H1 (cell line): ENCODE data around the gene ASCL2. TPM values are rescaled to one million over a fixed set of nuclear protein-coding genes. Genes with fewer than 3 reads are reported as not detected.

Experiments used
- CTCF ChIA-PET: fragments of 300-600 bp; sonication (Branson Sonifier 250); formaldehyde crosslinking; loops from one replicate; lab custom pipeline; 2021; ENCODE audit not compliant: partially characterized antibody; lab: Charles Lee
- POLR2A ChIA-PET: fragments of 300-600 bp; sonication (Branson Sonifier 250); formaldehyde crosslinking; loops from one replicate; lab custom pipeline; 2021; ENCODE audit warnings: inconsistent platforms; ENCODE audit not compliant: partially characterized antibody; lab: Charles Lee
- DNase-seq, 2 experiments: peaks; one replicate each; pipeline versions ENCODE4 v3.0.0 to v3.0.0-alpha.2; 2010 to 2022; ENCODE audit warnings: low spot score in 2 of 2, low read depth in 1 of 2, mixed read lengths in 1 of 2
- FAIRE-seq: peaks from 2 replicates; lab custom pipeline; 2011; peaks lifted over from hg19 to GRCh38; lab: Jason Lieb, UNC
- H2AFZ ChIP-seq: 2 replicates; pipeline ENCODE4 v1.8.1; 2012; ENCODE audit warnings: low read length, inconsistent platforms
- H2AK5ac ChIP-seq: 2 replicates; pipeline ENCODE4 v1.6.1; 2013; ENCODE audit warnings: low read depth, low read length
- H2BK120ac ChIP-seq: replicated peaks from 2 replicates; pipeline ENCODE3; 2013; ENCODE audit warnings: low read depth, low read length, inconsistent platforms
- H2BK12ac ChIP-seq: 2 replicates; pipeline ENCODE4 v1.6.1; 2013; ENCODE audit warnings: low read depth, low read length
- H2BK15ac ChIP-seq: 2 replicates; pipeline ENCODE4 v1.6.1; 2013; ENCODE audit warnings: low read length
- H2BK20ac ChIP-seq: 2 replicates; pipeline ENCODE4 v1.6.1; 2013; ENCODE audit warnings: low read length
- H2BK5ac ChIP-seq: 2 replicates; pipeline ENCODE4 v1.6.1; 2013; ENCODE audit warnings: low read depth, low read length
- H3K14ac ChIP-seq: 2 replicates; pipeline ENCODE4 v1.6.1; 2013; ENCODE audit warnings: inconsistent platforms; ENCODE audit not compliant: insufficient read length
- H3K18ac ChIP-seq: 2 replicates; pipeline ENCODE4 v1.6.1; 2013; ENCODE audit warnings: low read length; ENCODE audit errors: extremely low read depth
- H3K23ac ChIP-seq: 2 replicates; pipeline ENCODE4 v1.6.1; 2013; ENCODE audit warnings: inconsistent platforms; ENCODE audit not compliant: insufficient read length
- H3K23me2 ChIP-seq: 2 replicates; pipeline ENCODE4 v1.6.1; 2013; ENCODE audit warnings: low read depth, low read length
- H3K27ac ChIP-seq: 2 replicates; pipeline ENCODE4 v1.6.1; 2011; ENCODE audit warnings: low read depth, low read length, inconsistent platforms
- H3K27me3 ChIP-seq, 4 experiments: replicated peaks in 1 of 4; 1 replicate in 1 of 4; 2 replicates in 3 of 4; pipeline versions ENCODE4 v1.6.1 to v1.8.1; 2011 to 2013; ENCODE audit warnings: low read length in 3 of 4, mild to moderate bottlenecking in 3 of 4, inconsistent platforms in 2 of 4, mixed read lengths in 2 of 4, moderate library complexity in 1 of 4; ENCODE audit not compliant: control insufficient read depth in 3 of 4, insufficient read depth in 3 of 4; ENCODE audit errors: extremely low read depth in 1 of 4
- H3K36me3 ChIP-seq, 4 experiments: 2 replicates each; pipeline versions ENCODE4 v1.6.1 to v1.8.1; 2011 to 2013; ENCODE audit warnings: mild to moderate bottlenecking in 4 of 4, low read length in 3 of 4, moderate library complexity in 2 of 4, control low read depth in 1 of 4, inconsistent platforms in 1 of 4; ENCODE audit not compliant: insufficient read depth in 4 of 4, control insufficient read depth in 2 of 4
- H3K4ac ChIP-seq: replicated peaks from 2 replicates; pipeline ENCODE3; 2013; ENCODE audit warnings: low read length, low read depth, mixed read lengths, inconsistent platforms; ENCODE audit not compliant: insufficient read length
- H3K4me1 ChIP-seq, 4 experiments: replicated peaks in 1 of 4; 1 replicate in 1 of 4; 2 replicates in 3 of 4; pipeline versions ENCODE4 v1.6.1 to v1.8.1; 2011 to 2013; ENCODE audit warnings: low read length in 3 of 4, inconsistent platforms in 2 of 4, mixed read lengths in 1 of 4; ENCODE audit not compliant: insufficient read depth in 4 of 4, control insufficient read depth in 3 of 4
- H3K4me2 ChIP-seq, 2 experiments: 2 replicates each; pipeline versions ENCODE4 v1.6.1 to v1.8.1; 2011 to 2013; ENCODE audit warnings: low read depth in 2 of 2, low read length in 2 of 2, control low read depth in 1 of 2, inconsistent platforms in 1 of 2, mild to moderate bottlenecking in 1 of 2; ENCODE audit not compliant: insufficient read depth in 1 of 2
- H3K4me3 ChIP-seq, 4 experiments: fragments of 200-600, 300-600 bp in 1 of 4; sonication (generic), shearing (Covaris generic), sonication (Bioruptor Twin) in 1 of 4; 2 replicates each; pipeline versions ENCODE4 v1.5.1 to v1.8.1; 2011 to 2016; ENCODE audit warnings: low read length in 4 of 4, low read depth in 3 of 4, control low read depth in 2 of 4, inconsistent platforms in 2 of 4, mild to moderate bottlenecking in 2 of 4, mixed read lengths in 1 of 4, moderate library complexity in 1 of 4; ENCODE audit not compliant: insufficient read depth in 2 of 4; ENCODE audit errors: extremely low read depth in 1 of 4
- H3K56ac ChIP-seq: replicated peaks from 2 replicates; pipeline ENCODE3; 2013; ENCODE audit warnings: low read depth, mild to moderate bottlenecking, mixed read lengths, low read length, inconsistent platforms; ENCODE audit not compliant: insufficient read length
- H3K79me1 ChIP-seq: 2 replicates; pipeline ENCODE4 v1.6.1; 2013; ENCODE audit warnings: low read depth, low read length, control low read depth
- H3K79me2 ChIP-seq, 2 experiments: 2 replicates each; pipeline versions ENCODE4 v1.6.1 to v1.8.1; 2012 to 2013; ENCODE audit warnings: low read length in 2 of 2, mild to moderate bottlenecking in 2 of 2, inconsistent platforms in 1 of 2; ENCODE audit not compliant: insufficient read depth in 2 of 2, control insufficient read depth in 1 of 2
- H3K9ac ChIP-seq, 4 experiments: replicated peaks in 1 of 4; 1 replicate in 1 of 4; 2 replicates in 3 of 4; pipeline versions ENCODE4 v1.6.1 to v1.8.1; 2011 to 2013; ENCODE audit warnings: low read depth in 3 of 4, low read length in 3 of 4, control low read depth in 2 of 4, mild to moderate bottlenecking in 2 of 4, moderate library complexity in 2 of 4, inconsistent platforms in 1 of 4; ENCODE audit errors: extremely low read depth in 1 of 4
- H3K9me3 ChIP-seq, 2 experiments: 2 replicates each; pipeline versions ENCODE4 v1.6.1 to v1.8.1; 2012 to 2013; ENCODE audit warnings: mild to moderate bottlenecking in 2 of 2, moderate library complexity in 2 of 2, control low read depth in 1 of 2, inconsistent platforms in 1 of 2, low read depth in 1 of 2, low read length in 1 of 2, mixed read lengths in 1 of 2; ENCODE audit not compliant: insufficient read depth in 2 of 2
- H4K20me1 ChIP-seq, 2 experiments: replicated peaks in 1 of 2; 2 replicates each; pipeline versions ENCODE3 to v1.8.1; 2011 to 2013; ENCODE audit warnings: inconsistent platforms in 2 of 2, low read length in 2 of 2, mild to moderate bottlenecking in 1 of 2; ENCODE audit not compliant: insufficient read depth in 2 of 2, control insufficient read depth in 1 of 2
- H4K5ac ChIP-seq: 2 replicates; pipeline ENCODE4 v1.6.1; 2013; ENCODE audit warnings: low read length, low read depth, mixed read lengths, inconsistent platforms; ENCODE audit not compliant: insufficient read length
- H4K8ac ChIP-seq: 2 replicates; pipeline ENCODE4 v1.8.0; 2013; ENCODE audit warnings: mild to moderate bottlenecking, moderate library complexity, low read length, inconsistent platforms; ENCODE audit not compliant: insufficient read depth; ENCODE audit errors: extremely low read depth
- H4K91ac ChIP-seq: replicated peaks from 2 replicates; pipeline ENCODE3; 2013; ENCODE audit warnings: low read length, mixed read lengths, inconsistent platforms; ENCODE audit not compliant: insufficient read length
- CHD2 ChIP-seq: IDR thresholded peaks from 2 replicates; pipeline ENCODE4 v1.6.1; 2012; ENCODE audit warnings: low read length, improper control_type of control experiment
- E2F6 ChIP-seq: IDR thresholded peaks from 2 replicates; pipeline ENCODE4 v1.6.1; 2012; ENCODE audit warnings: inconsistent platforms
- EP300 ChIP-seq, 2 experiments: IDR thresholded peaks; 1 replicate in 1 of 2; 2 replicates in 1 of 2; pipeline ENCODE4 v1.6.1; 2011 to 2012; ENCODE audit warnings: low read depth in 2 of 2, low read length in 2 of 2, mild to moderate bottlenecking in 2 of 2, borderline replicate concordance in 1 of 2, inconsistent platforms in 1 of 2, moderate library complexity in 1 of 2
- MAFK ChIP-seq: IDR thresholded peaks from 2 replicates; pipeline ENCODE4 v1.6.1; 2012; ENCODE audit warnings: low read depth, mild to moderate bottlenecking, improper control_type of control experiment, low read length
- MAX ChIP-seq: IDR thresholded peaks from 2 replicates; pipeline ENCODE4 v1.6.1; 2012; ENCODE audit warnings: inconsistent platforms
- NANOG ChIP-seq: IDR thresholded peaks from 2 replicates; pipeline ENCODE4 v1.6.1; 2011; ENCODE audit warnings: low read length, low read depth, mild to moderate bottlenecking, inconsistent platforms; ENCODE audit not compliant: insufficient read depth, poor library complexity, severe bottlenecking
- NRF1 ChIP-seq: IDR thresholded peaks from 2 replicates; pipeline ENCODE4 v1.6.1; 2011; ENCODE audit warnings: mild to moderate bottlenecking, low read depth, low read length, improper control_type of control experiment
- POU5F1 ChIP-seq: IDR thresholded peaks from 2 replicates; pipeline ENCODE4 v1.6.1; 2011; ENCODE audit warnings: low read depth, mild to moderate bottlenecking, low read length, moderate library complexity
- RXRA ChIP-seq: IDR thresholded peaks from 2 replicates; pipeline ENCODE4 v1.6.1; 2011; ENCODE audit warnings: low read depth, mild to moderate bottlenecking, low read length, moderate library complexity; ENCODE audit not compliant: insufficient read depth
- TAF1 ChIP-seq: IDR thresholded peaks from 2 replicates; pipeline ENCODE4 v1.6.1; 2011; ENCODE audit warnings: mild to moderate bottlenecking, low read depth, low read length
- WGBS, 2 experiments: shearing (Covaris generic) in 1 of 2; methylation state at CpG; one replicate each; pipeline versions ENCODE4 v1.1.6 to v1.1.7; 2013 to 2015; ENCODE audit warnings: low lambda C conversion rate in 2 of 2, mixed read lengths in 2 of 2, inconsistent platforms in 1 of 2, low coverage in 1 of 2, missing lambda C conversion rate in 1 of 2; ENCODE audit not compliant: insufficient replicate concordance in 2 of 2, insufficient coverage in 1 of 2, insufficient read length in 1 of 2; ENCODE audit errors: extremely low coverage in 1 of 2, missing lambda C conversion rate in 1 of 2; 5-methylcytosine and 5-hydroxymethylcytosine counted together
- polyA plus RNA-seq, 7 experiments: library from polyadenylated mRNA; depleted of rRNA in 3 of 7; stranded (reverse) in 5 of 7; unstranded in 2 of 7; fragments of >200 nt in 5 of 7; fragments of 200-250 nt in 2 of 7; gene quantifications; 1 replicate in 5 of 7; 2 replicates in 1 of 7; 4 replicates in 1 of 7; pipeline versions ENCODE4 v1.2.1 to v1.2.3, GENCODE V29; 2011 to 2013; ENCODE audit warnings: missing spikeins in 2 of 7, mixed read lengths in 2 of 7
- total RNA-seq: library from RNA; stranded (reverse); fragmentation: NEBNext Ultra II Directional; extraction: Animal tissue kit (Norgen Biotek cat#: 25700); gene quantifications from 2 replicates; pipeline ENCODE4 v1.2.1, GENCODE V29; 2021

Gene ASCL2
- total and polyA plus RNA-seq, 2 of the 8 experiments (the other 6 are each of a cell fraction or from before 2014, with no cell fraction given) = 0.51 to 0.56 TPM

- no peak overlapping the region for H3K27ac ChIP-seq
- H4K5ac ChIP-seq = no peak overlapping the region
- H3K79me2 ChIP-seq = no peaks in the 10 kb centered on the region
- no peak overlapping the region for H3K23ac ChIP-seq
- H3K4me3 ChIP-seq = no peak overlapping the region
- CTCF ChIA-PET = interaction anchor here (0.6 to 4.6 kb wide), 6 partner anchors 9 to 360 kb away, joined by 3 to 27 read pairs (median 14); partner anchors contain the start of genes C11orf21 and TSPAN32
- no peak for DNase-seq
- no peak overlapping the region for H3K4ac ChIP-seq
- H3K9ac ChIP-seq = no peak overlapping the region
- 78% methylated on average over 6 of the region's 6 CpGs; no CpG with 5 or more reads in 1 of the 2 experiments for WGBS, 2 experiments
- FAIRE-seq = no peak
- H3K36me3 ChIP-seq = no peaks in the 10 kb centered on the region
- no peak overlapping the region for H3K4me2 ChIP-seq
- no peak overlapping the region for H2BK12ac ChIP-seq
- H4K91ac ChIP-seq = no peak overlapping the region
- no peak overlapping the region for H2BK120ac ChIP-seq
- H2BK5ac ChIP-seq = no peak overlapping the region
- H3K18ac ChIP-seq = no peak overlapping the region
- no peak overlapping the region for H2BK20ac ChIP-seq
- H4K8ac ChIP-seq = no peak overlapping the region
- peaks cover 0 to 5% (median 3%) of the 10 kb centered on the region in 4 experiments; a peak in 2 of 7 replicates for H3K4me1 ChIP-seq
- H3K14ac ChIP-seq = no peak overlapping the region
- no peak overlapping the region for H2AFZ ChIP-seq
- no peak overlapping the region for H3K56ac ChIP-seq
- H3K27me3 ChIP-seq = peaks cover 0 to 10% (median 4%) of the 10 kb centered on the region in 4 experiments; a peak in 4 of 7 replicates
- no peaks in the 10 kb centered on the region for H3K79me1 ChIP-seq
- H2AK5ac ChIP-seq = no peak overlapping the region
- H3K23me2 ChIP-seq = no peaks in the 10 kb centered on the region
- H2BK15ac ChIP-seq = no peak overlapping the region
- peaks cover 0 to 2% of the 10 kb centered on the region in 2 experiments for H4K20me1 ChIP-seq
- POLR2A ChIA-PET = no interaction called here
- H3K9me3 ChIP-seq = no peaks in the 10 kb centered on the region
- TF ChIP-seq RXRA (no peak), E2F6 (no peak), MAFK (no peak), NRF1 (no peak), NANOG (no peak), MAX (no peak), EP300 (IDR thresholded peaks at IDR 0.05; ENCODE audit: borderline replicate concordance in 1 of 2, low read depth in 2 of 2, low read length in 2 of 2) (no peak), TAF1 (no peak), POU5F1 (no peak), CHD2 (no peak)
Observed at GRCh38 chr11:2289350-2289749, 19.0 kb upstream of the ASCL2 start.
